DND-41 (cell line): ENCODE results near the gene ELL.

ENCODE experiments used
- ATAC-seq: fragments of 200-7000 bp; cut with Tn5 transposase; 3 replicates; pipeline ENCODE4 v1.9.1; 2021; ENCODE audit warnings: low read depth; ENCODE audit not compliant: insufficient read depth
- DNase-seq: peaks from one replicate; pipeline ENCODE4 v3.0.0-alpha.2; 2020
- H2AFZ ChIP-seq: 2 replicates; pipeline ENCODE4 v1.6.0; 2012; ENCODE audit warnings: low read depth, low read length
- H3K27ac ChIP-seq: 2 replicates; pipeline ENCODE4 v1.5.1; 2012; ENCODE audit warnings: low read length, inconsistent platforms
- H3K27me3 ChIP-seq: fragments of 200-600 bp; sonication (generic); 2 replicates; pipeline ENCODE4 v1.6.0; 2012; ENCODE audit warnings: low read length, mild to moderate bottlenecking, inconsistent platforms; ENCODE audit not compliant: insufficient read depth, poor library complexity
- H3K36me3 ChIP-seq: 2 replicates; pipeline ENCODE4 v1.5.1; 2012; ENCODE audit warnings: low read length, inconsistent platforms; ENCODE audit not compliant: insufficient read depth
- H3K4me1 ChIP-seq: 2 replicates; pipeline ENCODE4 v1.5.1; 2012; ENCODE audit warnings: mild to moderate bottlenecking, low read length; ENCODE audit not compliant: insufficient read depth
- H3K4me2 ChIP-seq: 2 replicates; pipeline ENCODE4 v1.6.0; 2012; ENCODE audit warnings: mild to moderate bottlenecking, moderate library complexity, low read length, inconsistent platforms; ENCODE audit not compliant: insufficient read depth
- H3K4me3 ChIP-seq, 2 experiments: fragments of 200-600 bp in 1 of 2; shearing (Covaris generic) in 1 of 2; 2 replicates each; pipeline ENCODE4 v1.5.1; 2012 to 2016; ENCODE audit warnings: inconsistent platforms in 2 of 2, low read length in 2 of 2, mild to moderate bottlenecking in 2 of 2, low read depth in 1 of 2, moderate library complexity in 1 of 2
- H3K79me2 ChIP-seq: 2 replicates; pipeline ENCODE4 v1.6.0; 2012; ENCODE audit warnings: low read length, inconsistent platforms; ENCODE audit not compliant: insufficient read depth
- H3K9ac ChIP-seq: 2 replicates; pipeline ENCODE4 v1.6.0; 2012; ENCODE audit warnings: low read depth, mild to moderate bottlenecking, inconsistent platforms, low read length, moderate library complexity
- H3K9me3 ChIP-seq: 2 replicates; pipeline ENCODE4 v1.5.1; 2012; ENCODE audit warnings: low read length, moderate library complexity, mild to moderate bottlenecking, inconsistent platforms; ENCODE audit not compliant: insufficient read depth, severe bottlenecking
- H4K20me1 ChIP-seq: 2 replicates; pipeline ENCODE4 v1.6.0; 2012; ENCODE audit warnings: low read length; ENCODE audit not compliant: insufficient read depth
- EZH2 ChIP-seq: IDR thresholded peaks from 3 replicates; pipeline ENCODE4 v1.6.1; 2012; ENCODE audit warnings: borderline replicate concordance, low read depth, mild to moderate bottlenecking, moderate library complexity, low read length, inconsistent platforms; ENCODE audit not compliant: severe bottlenecking
- TF ChIP-seq, protein P1 (sequence below): IDR thresholded peaks from 2 replicates; pipeline ENCODE4 v1.5.1; 2012; ENCODE audit warnings: borderline replicate concordance, low read length, moderate library complexity, mild to moderate bottlenecking; ENCODE audit not compliant: poor library complexity, severe bottlenecking; ENCODE audit errors: extremely low read depth

The ELL gene

GRCh38 chr19:18432275-18433014, 89.4 kb downstream of the ELL start:
- H3K27ac ChIP-seq, result no peak overlapping the region
- H3K9ac ChIP-seq, result no peak overlapping the region

DNA sequence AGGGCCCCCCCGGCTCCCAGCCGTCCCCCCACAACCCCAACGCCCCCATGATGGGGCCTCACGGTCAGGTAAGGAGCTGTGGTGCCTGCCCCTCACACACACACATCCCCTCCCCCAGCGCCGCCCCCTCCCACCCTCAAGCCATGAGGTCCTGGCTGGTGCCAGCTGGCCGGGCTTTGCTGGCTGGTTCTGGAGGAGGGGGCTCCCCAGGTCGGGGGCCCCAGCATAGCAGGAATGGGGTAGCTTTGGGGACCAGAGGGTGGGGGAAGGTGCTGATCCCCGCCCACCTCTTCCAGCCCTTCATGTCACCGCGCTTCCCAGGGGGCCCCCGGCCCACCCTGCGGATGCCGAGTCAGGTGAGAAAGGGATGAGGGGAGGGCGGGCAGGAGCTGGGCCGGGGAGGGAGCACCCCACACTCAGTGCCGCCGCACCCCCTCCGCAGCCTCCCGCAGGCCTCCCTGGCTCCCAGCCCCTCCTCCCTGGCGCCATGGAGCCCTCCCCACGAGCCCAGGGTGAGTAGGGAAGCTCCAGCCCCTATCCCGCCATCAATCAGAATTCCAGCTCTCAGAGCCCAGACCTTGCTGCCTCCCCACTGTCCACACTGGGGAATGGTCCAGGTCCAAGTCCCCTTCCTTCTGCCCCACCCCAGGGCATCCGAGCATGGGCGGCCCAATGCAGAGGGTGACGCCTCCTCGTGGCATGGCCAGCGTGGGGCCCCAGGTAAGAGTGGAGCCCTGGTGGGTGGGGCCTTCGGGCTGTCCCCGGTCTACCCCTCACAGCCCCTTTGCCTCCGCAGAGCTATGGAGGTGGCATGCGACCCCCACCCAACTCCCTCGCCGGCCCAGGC, 90.3 kb downstream of the ELL start:
- TF ChIP-seq, protein P1, sequence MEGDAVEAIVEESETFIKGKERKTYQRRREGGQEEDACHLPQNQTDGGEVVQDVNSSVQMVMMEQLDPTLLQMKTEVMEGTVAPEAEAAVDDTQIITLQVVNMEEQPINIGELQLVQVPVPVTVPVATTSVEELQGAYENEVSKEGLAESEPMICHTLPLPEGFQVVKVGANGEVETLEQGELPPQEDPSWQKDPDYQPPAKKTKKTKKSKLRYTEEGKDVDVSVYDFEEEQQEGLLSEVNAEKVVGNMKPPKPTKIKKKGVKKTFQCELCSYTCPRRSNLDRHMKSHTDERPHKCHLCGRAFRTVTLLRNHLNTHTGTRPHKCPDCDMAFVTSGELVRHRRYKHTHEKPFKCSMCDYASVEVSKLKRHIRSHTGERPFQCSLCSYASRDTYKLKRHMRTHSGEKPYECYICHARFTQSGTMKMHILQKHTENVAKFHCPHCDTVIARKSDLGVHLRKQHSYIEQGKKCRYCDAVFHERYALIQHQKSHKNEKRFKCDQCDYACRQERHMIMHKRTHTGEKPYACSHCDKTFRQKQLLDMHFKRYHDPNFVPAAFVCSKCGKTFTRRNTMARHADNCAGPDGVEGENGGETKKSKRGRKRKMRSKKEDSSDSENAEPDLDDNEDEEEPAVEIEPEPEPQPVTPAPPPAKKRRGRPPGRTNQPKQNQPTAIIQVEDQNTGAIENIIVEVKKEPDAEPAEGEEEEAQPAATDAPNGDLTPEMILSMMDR, result no peak
- TF ChIP-seq EZH2, result no peak
- no peaks in the 10 kb centered on the region for H3K9me3 ChIP-seq
- H2AFZ ChIP-seq, result no peak overlapping the region
- no peak for DNase-seq
- ATAC-seq, result no peak
- peaks cover 59% of the 10 kb centered on the region for H4K20me1 ChIP-seq
- H3K79me2 ChIP-seq, result peaks cover 16% of the 10 kb centered on the region
- H3K27me3 ChIP-seq, result no peaks in the 10 kb centered on the region
- no peak overlapping the region for H3K4me3 ChIP-seq
- peaks cover 36% of the 10 kb centered on the region for H3K4me1 ChIP-seq
- H3K36me3 ChIP-seq, result peaks cover 27% of the 10 kb centered on the region
- H3K27ac ChIP-seq, result no peak overlapping the region
- H3K4me2 ChIP-seq, result no peak overlapping the region
- H3K9ac ChIP-seq, result no peak overlapping the region

More at GRCh38 chr19:18432275-18433014, 89.4 kb downstream of the ELL start:
- Histone ChIP-seq H3K9me3 (no peaks in the 10 kb centered on the region), H2AFZ (no peak overlapping the region), H3K4me3 (no peak overlapping the region), H4K20me1 (peaks cover 50% of the 10 kb centered on the region), H3K27me3 (no peaks in the 10 kb centered on the region), H3K4me1 (peaks cover 44% of the 10 kb centered on the region), H3K36me3 (peaks cover 27% of the 10 kb centered on the region), H3K4me2 (no peak overlapping the region), H3K79me2 (peaks cover 13% of the 10 kb centered on the region)
- TF ChIP-seq EZH2, result no peak
- ATAC-seq (no peak), DNase-seq (no peak)

DNA sequence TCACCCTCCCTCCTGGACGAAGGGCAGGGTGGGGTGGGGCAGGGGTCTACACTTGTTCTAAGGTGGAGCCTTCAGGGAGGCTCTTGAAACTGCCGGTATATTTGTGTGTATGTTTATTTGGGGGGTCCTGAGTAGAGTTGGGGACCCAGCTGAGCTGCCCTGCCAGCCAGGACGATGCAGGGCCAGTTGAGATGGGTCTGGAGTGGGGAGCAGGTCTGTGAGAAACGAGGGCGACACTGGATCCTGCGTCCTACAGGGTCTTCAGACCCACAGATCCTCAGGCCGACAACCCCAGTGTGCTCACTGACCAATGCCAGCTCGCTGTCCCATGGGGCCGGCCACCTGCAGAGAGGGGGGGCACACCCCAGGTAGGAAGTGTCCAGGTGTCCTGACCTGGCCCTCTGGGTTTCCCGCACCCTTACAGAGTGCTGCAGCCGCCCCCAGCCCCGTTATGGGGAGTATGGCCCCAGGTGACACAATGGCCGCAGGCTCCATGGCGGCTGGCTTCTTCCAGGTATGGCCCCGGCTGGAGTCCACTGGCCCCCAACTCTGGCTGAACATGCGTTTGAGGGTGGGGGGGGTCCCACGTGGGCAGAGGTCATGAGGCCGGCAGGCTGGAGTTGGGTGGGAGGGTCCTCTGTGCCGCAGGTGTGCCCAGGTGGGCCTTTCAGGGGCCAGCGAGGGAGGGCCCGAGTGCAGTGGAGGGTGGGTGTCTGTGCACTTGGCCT, 91.3 kb downstream of the ELL start:
- Histone ChIP-seq H2AFZ (no peak overlapping the region), H3K36me3 (peaks cover 23% of the 10 kb centered on the region), H3K79me2 (peaks cover 20% of the 10 kb centered on the region), H3K4me1 (peaks cover 26% of the 10 kb centered on the region), H3K4me3 (no peak overlapping the region), H4K20me1 (peaks cover 65% of the 10 kb centered on the region), H3K27me3 (no peaks in the 10 kb centered on the region), H3K4me2 (peak overlapping the region; percentile 81), H3K27ac (no peak overlapping the region), H3K9ac (no peak overlapping the region; the same call in 1 of the 2 replicates), H3K9me3 (no peaks in the 10 kb centered on the region)
- TF ChIP-seq, protein P1, result no peak
- TF ChIP-seq EZH2, result no peak
- DNase-seq (no peak), ATAC-seq (no peak)
